K562 (cell line): ENCODE results near the gene CFAP92.

Source experiments
- ATF2 ChIP-seq: sonication (generic); formaldehyde crosslinking; IDR thresholded peaks from 2 replicates; pipeline ENCODE4 v1.8.1; 2022; ENCODE audit warnings: missing genetic modification reagents
- CTCF ChIP-seq, 3 experiments: IDR thresholded peaks in 2 of 3; conservative IDR thresholded peaks in 1 of 3; 2 replicates each; pipeline ENCODE4 v1.5.1; 2011 to 2012; ENCODE audit warnings: low read length in 3 of 3, mild to moderate bottlenecking in 3 of 3, control low read depth in 2 of 3, improper control_type of control experiment in 1 of 3, inconsistent platforms in 1 of 3, low read depth in 1 of 3, mixed read lengths in 1 of 3, moderate library complexity in 1 of 3; ENCODE audit not compliant: insufficient read depth in 2 of 3
- POLR2G ChIP-seq: fragments of 200-400 bp; formaldehyde crosslinking; IDR thresholded peaks from 2 replicates; pipeline ENCODE4 v1.6.1; 2017; ENCODE audit warnings: low read depth, mild to moderate bottlenecking, antibody characterized with exemption, low read length, moderate library complexity
- PPARD ChIP-seq: fragments of 250-450 bp; sonication (Bioruptor Pico); IDR thresholded peaks from 2 replicates; pipeline ENCODE4 v1.8.0; 2022; ENCODE audit warnings: inconsistent platforms, mild to moderate bottlenecking, moderate library complexity
- SRSF9 ChIP-seq: fragments of 200-400 bp; formaldehyde crosslinking; IDR thresholded peaks from 2 replicates; pipeline ENCODE4 v1.6.1; 2017; ENCODE audit warnings: low read depth, low read length, borderline replicate concordance
- TAF7 ChIP-seq: fragments of 450-650 bp; IDR thresholded peaks from 2 replicates; pipeline ENCODE4 v1.6.1; 2016; ENCODE audit warnings: missing genetic modification characterization, missing compliant biosample characterization
- USF1 ChIP-seq: sonication (generic); formaldehyde crosslinking; IDR thresholded peaks from 2 replicates; pipeline ENCODE4 v1.9.0; 2022; ENCODE audit warnings: mild to moderate bottlenecking, missing genetic modification reagents
- ZBTB8A ChIP-seq: fragments of 450-650 bp; IDR thresholded peaks from 2 replicates; pipeline ENCODE4 v1.6.1; 2018; ENCODE audit warnings: mild to moderate bottlenecking, moderate library complexity; ENCODE audit not compliant: partially characterized antibody
- ZFX ChIP-seq: sonication (generic); formaldehyde crosslinking; IDR thresholded peaks from 2 replicates; pipeline ENCODE4 v1.8.0; 2022; ENCODE audit warnings: mild to moderate bottlenecking, missing genetic modification reagents, moderate library complexity
- ZNF444 ChIP-seq: fragments of 250-450 bp; sonication (Bioruptor Pico); IDR thresholded peaks from 2 replicates; pipeline ENCODE4 v1.4.0; 2020; ENCODE audit warnings: mild to moderate bottlenecking, moderate library complexity
- ZNF76 ChIP-seq: fragments of 250-450 bp; sonication (Bioruptor Pico); IDR thresholded peaks from 2 replicates; pipeline ENCODE4 v1.4.0; 2020; ENCODE audit warnings: mild to moderate bottlenecking, moderate library complexity, borderline replicate concordance

- TF ChIP-seq CTCF (IDR thresholded peaks at IDR 0.05 in 2 of 3, conservative IDR thresholded peaks at IDR 0.05 in 1 of 3; ENCODE audit: insufficient read depth in 2 of 3, low read depth in 1 of 3, low read length in 3 of 3) (peak; percentile 69 to 79 (median 74)), USF1 (CRISPR knock-in tag) (no peak), ZNF444 (CRISPR knock-in tag) (no peak), POLR2G (peak; percentile 83), TAF7 (no peak), ZBTB8A (no peak), PPARD (CRISPR knock-in tag) (no peak), ZFX (CRISPR knock-in tag) (peak; percentile 60), ZNF76 (no peak), ATF2 (CRISPR knock-in tag) (no peak), SRSF9 (no peak)
These were observed 33.1 kb upstream of the CFAP92 start for GRCh38 chr3:129026728-129027543.
